Measurements from ENCODE around the gene DAAM1.

- TF ChIP-seq, protein P1, sequence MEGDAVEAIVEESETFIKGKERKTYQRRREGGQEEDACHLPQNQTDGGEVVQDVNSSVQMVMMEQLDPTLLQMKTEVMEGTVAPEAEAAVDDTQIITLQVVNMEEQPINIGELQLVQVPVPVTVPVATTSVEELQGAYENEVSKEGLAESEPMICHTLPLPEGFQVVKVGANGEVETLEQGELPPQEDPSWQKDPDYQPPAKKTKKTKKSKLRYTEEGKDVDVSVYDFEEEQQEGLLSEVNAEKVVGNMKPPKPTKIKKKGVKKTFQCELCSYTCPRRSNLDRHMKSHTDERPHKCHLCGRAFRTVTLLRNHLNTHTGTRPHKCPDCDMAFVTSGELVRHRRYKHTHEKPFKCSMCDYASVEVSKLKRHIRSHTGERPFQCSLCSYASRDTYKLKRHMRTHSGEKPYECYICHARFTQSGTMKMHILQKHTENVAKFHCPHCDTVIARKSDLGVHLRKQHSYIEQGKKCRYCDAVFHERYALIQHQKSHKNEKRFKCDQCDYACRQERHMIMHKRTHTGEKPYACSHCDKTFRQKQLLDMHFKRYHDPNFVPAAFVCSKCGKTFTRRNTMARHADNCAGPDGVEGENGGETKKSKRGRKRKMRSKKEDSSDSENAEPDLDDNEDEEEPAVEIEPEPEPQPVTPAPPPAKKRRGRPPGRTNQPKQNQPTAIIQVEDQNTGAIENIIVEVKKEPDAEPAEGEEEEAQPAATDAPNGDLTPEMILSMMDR (IDR thresholded peaks at IDR 0.05): no peak
- TF ChIP-seq POLR2A (IDR thresholded peaks at IDR 0.05): no peak
These were observed 49.7 kb downstream of the DAAM1 start for GRCh38 chr14:59238216-59238615.
